ENCODE data around the gene HNRNPAB.
A peak's percentile ranks its signal among the peaks of the same experiment; 100 is the strongest.

HNRNPAB gene

DNA sequence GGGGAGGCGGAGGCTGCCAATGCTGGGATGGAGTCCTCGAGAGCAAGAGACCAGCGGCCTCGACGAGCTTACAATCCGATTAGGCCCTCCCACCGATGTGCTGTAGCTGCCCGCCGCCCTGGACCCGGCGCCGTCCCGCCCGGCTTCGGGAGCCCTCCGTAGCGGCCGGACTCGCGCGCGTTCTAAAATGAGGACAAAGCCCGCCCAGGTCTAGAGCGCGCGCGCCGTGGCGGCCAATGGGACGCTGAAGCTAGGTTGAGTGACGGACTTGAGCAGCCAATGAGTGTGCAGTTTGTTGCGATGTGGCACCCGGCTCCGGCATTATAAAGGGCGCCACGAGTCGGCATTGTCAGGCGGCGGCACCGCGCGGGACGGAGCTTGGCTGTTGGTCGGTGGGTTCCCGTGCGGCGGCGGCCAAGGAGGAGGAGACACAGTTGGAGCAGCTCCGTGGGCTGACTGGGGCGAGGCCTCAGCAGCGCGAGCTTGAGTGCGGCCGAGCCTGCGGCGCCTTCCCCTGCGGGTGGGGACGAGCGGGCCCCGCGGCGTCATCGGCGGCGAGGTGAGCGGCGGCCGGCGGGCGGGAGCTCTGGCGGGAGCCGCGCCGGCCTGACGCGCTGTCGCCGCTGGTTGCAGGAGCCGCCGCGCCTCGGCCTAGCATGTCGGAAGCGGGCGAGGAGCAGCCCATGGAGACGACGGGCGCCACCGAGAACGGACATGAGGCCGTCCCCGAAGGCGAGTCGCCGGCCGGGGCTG lies at the start of gene HNRNPAB:
Gene HNRNPAB, plus strand, starts transcription at position 352 of the 753 bp plus-strand sequence. Its CDS starts 305 bp downstream, at position 657.
- peak; percentile 91 for DNase-seq (ENCODE audit: low read depth)
- H3K4me3 ChIP-seq (ENCODE audit: control insufficient read depth, low read depth, low read length), result peak within 1 kb of the TSS; percentile 75
- TF ChIP-seq, protein P1, sequence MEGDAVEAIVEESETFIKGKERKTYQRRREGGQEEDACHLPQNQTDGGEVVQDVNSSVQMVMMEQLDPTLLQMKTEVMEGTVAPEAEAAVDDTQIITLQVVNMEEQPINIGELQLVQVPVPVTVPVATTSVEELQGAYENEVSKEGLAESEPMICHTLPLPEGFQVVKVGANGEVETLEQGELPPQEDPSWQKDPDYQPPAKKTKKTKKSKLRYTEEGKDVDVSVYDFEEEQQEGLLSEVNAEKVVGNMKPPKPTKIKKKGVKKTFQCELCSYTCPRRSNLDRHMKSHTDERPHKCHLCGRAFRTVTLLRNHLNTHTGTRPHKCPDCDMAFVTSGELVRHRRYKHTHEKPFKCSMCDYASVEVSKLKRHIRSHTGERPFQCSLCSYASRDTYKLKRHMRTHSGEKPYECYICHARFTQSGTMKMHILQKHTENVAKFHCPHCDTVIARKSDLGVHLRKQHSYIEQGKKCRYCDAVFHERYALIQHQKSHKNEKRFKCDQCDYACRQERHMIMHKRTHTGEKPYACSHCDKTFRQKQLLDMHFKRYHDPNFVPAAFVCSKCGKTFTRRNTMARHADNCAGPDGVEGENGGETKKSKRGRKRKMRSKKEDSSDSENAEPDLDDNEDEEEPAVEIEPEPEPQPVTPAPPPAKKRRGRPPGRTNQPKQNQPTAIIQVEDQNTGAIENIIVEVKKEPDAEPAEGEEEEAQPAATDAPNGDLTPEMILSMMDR (IDR thresholded peaks at IDR 0.05; ENCODE audit: control insufficient read depth, insufficient read depth, low read depth, low read length, missing control alignments), result no peak

DNA sequence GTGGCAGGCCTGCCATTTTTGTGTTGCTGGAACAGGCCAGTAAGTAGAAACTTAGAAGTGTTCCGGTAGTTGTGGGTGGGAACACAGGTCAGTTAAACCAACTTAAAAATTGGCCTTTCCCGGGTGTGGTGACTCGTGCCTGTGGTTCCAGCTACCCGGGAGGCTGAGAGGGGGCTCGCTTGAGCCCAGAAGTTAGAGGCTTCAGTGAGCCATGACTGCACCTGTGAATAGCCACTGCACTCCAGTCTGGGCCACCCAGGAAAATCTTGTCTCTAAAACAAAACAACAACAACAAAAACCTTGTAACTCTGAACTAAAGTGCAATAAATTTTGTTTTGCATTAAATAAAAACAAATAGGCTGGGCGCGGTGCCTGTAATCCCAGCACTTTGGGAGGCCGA lies 49.3 kb upstream of the HNRNPAB start:
- H3K4me3 ChIP-seq (ENCODE audit: control insufficient read depth, low read depth, low read length), result no peak overlapping the region

DNA sequence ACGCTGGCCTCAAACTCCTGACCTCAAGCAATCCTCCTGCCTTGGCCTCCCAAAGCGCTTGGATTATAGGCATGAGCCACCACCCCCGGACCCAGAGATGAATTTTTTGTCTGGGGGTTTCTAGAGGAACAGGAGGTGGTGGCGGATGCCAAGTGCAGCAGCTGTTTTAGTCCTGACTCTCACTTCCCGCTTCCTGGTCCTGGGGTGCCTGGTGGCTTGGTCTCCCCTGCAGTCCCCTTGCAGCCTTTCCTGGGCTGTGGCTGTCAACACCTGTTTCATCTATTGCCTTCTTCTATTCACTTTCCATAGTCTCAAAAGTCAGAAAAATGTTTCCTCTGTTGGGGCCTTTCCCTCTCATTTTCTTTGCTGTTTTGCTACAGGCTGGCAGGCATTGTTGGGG lies 44.2 kb upstream of the HNRNPAB start:
- H3K4me3 ChIP-seq (ENCODE audit: control insufficient read depth, low read depth, low read length), result no peak overlapping the region
- TF ChIP-seq, protein P1 (IDR thresholded peaks at IDR 0.05; ENCODE audit: control insufficient read depth, insufficient read depth, low read depth, low read length, missing control alignments), result no peak

More for the DNA sequence above, 49.3 kb upstream of the HNRNPAB start:
- no peak for DNase-seq (ENCODE audit: low read depth)
- TF ChIP-seq, protein P1 (IDR thresholded peaks at IDR 0.05; ENCODE audit: control insufficient read depth, insufficient read depth, low read depth, low read length, missing control alignments), result no peak

DNA sequence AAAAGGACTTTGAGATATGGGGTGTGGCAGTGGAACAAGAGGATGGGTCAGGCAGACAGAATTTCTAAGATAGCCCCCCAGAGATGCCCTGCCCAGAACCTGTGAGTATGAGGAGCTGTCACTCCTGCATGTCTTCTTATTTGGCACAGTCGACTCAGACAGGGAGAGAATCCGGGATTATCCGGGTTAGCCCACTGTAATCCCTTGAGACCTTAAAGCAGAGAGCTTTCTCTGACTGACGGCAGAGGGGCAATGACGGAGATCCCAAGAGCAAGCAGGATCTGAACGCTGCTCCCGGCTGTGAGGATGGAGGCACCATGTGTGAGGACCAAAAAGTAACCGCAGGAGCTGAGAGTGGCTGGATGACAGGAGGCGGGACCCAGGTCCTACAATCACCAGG lies 41.9 kb upstream of the HNRNPAB start:
- TF ChIP-seq, protein P1 (IDR thresholded peaks at IDR 0.05; ENCODE audit: control insufficient read depth, insufficient read depth, low read depth, low read length, missing control alignments), result no peak
- H3K4me3 ChIP-seq (ENCODE audit: control insufficient read depth, low read depth, low read length), result no peak overlapping the region
- DNase-seq (ENCODE audit: low read depth), result no peak

More for the DNA sequence above, 44.2 kb upstream of the HNRNPAB start:
- no peak for DNase-seq (ENCODE audit: low read depth)

DNA sequence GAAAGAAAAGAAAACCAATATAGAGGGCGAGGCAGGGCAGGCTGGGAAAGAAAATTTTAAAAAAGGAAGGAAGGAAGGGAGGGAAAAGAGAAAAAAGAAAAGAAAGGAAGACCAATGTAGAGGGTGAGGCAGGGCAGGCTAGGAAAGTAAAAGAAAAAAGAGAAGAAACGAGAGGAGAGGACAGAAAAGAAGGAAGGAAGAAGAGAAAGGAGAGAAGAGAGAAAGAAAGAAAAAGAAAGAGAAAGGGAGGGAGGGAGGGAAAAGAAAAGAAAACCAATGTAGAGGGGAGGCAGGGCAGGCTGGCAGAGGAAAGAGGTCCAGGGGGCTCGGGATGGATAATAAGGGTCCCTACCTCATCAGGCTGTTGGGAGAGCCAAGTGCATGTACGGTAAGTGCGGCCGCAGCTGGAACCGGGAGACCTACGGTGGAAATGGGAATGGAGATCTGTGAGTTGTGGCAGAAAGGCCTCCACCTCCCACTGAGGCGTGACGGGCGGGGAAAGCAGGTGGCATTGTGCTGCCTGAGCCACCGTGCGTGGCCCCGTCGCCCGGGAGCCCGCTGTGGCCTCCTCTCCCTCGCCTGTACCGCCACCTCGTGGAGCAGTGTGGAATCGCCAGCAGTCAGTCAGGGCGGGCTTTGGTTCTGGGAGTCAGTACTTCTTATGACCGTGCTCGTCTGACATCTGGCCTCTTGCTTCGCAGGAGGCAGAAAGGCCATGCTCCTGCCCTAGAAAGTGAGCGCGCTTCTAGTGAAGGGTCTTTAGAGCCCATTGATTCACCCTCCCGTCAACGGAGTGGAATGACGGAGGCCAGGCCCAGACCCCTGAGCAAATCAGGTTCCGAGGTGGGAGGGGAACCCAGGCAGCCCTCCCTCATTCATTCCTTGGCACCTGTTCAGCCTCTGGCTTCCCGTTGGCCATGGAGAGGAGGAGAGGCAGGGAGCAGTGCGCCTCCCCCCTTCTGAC lies 40.3 kb upstream of the HNRNPAB start:
- TF ChIP-seq, protein P1 (IDR thresholded peaks at IDR 0.05; ENCODE audit: control insufficient read depth, insufficient read depth, low read depth, low read length, missing control alignments), result peak; percentile 99
- peak overlapping the region; percentile 19 for H3K4me3 ChIP-seq (ENCODE audit: control insufficient read depth, low read depth, low read length)
- DNase-seq (ENCODE audit: low read depth), result no peak

DNA sequence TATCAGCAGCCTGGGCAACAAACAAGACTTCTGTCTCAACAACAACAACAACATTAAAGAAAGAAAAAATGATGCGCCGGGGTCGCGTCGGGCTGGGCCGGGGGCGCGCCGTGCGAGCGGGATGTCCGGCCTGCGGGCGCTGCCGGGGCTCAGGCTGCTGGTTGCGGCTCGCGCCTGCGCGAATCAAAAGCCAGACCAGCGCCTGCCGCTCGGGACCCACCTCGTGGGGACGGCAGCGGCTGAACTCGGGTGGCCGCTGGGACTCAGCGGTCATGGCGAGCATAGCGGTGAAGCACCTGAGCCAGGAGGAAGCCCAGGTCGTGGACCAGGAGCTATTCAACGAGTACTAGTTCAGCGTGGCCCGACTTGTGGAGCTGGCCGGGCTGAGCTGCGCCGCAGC lies 38.8 kb upstream of the HNRNPAB start:
- TF ChIP-seq, protein P1 (IDR thresholded peaks at IDR 0.05; ENCODE audit: control insufficient read depth, insufficient read depth, low read depth, low read length, missing control alignments), result no peak

More for the DNA sequence above, 38.8 kb upstream of the HNRNPAB start:
- no peak overlapping the region for H3K4me3 ChIP-seq (ENCODE audit: control insufficient read depth, low read depth, low read length)
- no peak for DNase-seq (ENCODE audit: low read depth)
